Measurements from ENCODE around the gene PNPLA7. TPM values are rescaled to one million over a fixed set of nuclear protein-coding genes. Genes with fewer than 3 reads are reported as not detected.

PNPLA7 gene
- total and polyA plus RNA-seq, 2 of the 4 experiments (the other 2 are of a cell fraction) = under 0.01 to 0.89 TPM

DNA sequence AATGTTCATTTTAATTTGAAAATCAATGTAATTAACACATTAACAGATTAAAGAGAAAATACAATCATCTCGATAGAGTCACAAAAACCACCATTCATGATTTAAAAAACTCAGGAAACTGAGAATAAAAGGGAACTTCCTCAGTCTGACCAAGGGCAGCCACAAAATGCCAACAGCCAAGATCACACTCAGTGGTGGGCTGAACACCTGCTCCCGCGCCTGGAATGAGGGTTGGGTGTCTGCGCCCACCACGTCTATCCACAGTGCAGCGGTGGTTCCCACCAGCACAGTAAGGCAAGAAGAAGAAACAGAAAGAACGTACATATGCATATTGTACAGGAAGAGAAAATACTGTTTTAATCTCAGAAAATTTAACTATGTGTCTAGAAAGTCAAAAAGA is 79.4 kb downstream of the PNPLA7 start:
- Histone ChIP-seq H2AK9ac (replicated peaks; ENCODE audit: low read depth, low read length, poor library complexity) (no peak overlapping the region), H2BK20ac (ENCODE audit: low read depth, low read length) (no peak overlapping the region), H3K27me3 (ENCODE audit: control insufficient read depth, insufficient read depth, low read length) (peaks cover 14% of the 10 kb centered on the region), H4K8ac (ENCODE audit: low read depth in 2 of 2, low read length in 2 of 2) (no peak overlapping the region), H3K23ac (ENCODE audit: low read depth, low read length) (no peak overlapping the region), H3K27ac (ENCODE audit: insufficient read depth, low read length) (no peak overlapping the region), H3K14ac (replicated peaks; ENCODE audit: low read depth, low read length) (no peak overlapping the region), H3K9me1 (ENCODE audit: insufficient read depth, low read length) (no peaks in the 10 kb centered on the region), H2BK120ac (ENCODE audit: low read depth, low read length) (no peak overlapping the region), H3K9me3 (ENCODE audit: control insufficient read depth, insufficient read depth, low read length) (peaks cover 6% of the 10 kb centered on the region), H3K4me3 (ENCODE audit: insufficient read depth, low read depth, low read length) (no peak overlapping the region), H3K4ac (ENCODE audit: low read depth, low read length) (no peak overlapping the region), H3K36me3 (ENCODE audit: control insufficient read depth, insufficient read depth, low read length) (no peaks in the 10 kb centered on the region), H3K18ac (ENCODE audit: low read depth, low read length) (no peak overlapping the region), H4K20me1 (ENCODE audit: insufficient read depth, low read length) (no peaks in the 10 kb centered on the region), H2AFZ (replicated peaks; ENCODE audit: low read length, poor library complexity) (no peak overlapping the region), H4K91ac (ENCODE audit: insufficient read depth, low read depth, low read length) (no peak overlapping the region), H2AK5ac (ENCODE audit: low read depth, low read length) (no peak overlapping the region), H4K5ac (ENCODE audit: low read depth, low read length) (no peak overlapping the region), H3K4me2 (ENCODE audit: low read depth, low read length) (no peak overlapping the region), H3K9ac (ENCODE audit: low read depth, low read length) (no peak overlapping the region), H3K56ac (ENCODE audit: extremely low read depth, insufficient read depth, low read length) (no peak overlapping the region), H2BK5ac (ENCODE audit: low read depth, low read length, poor library complexity, severe bottlenecking) (no peak overlapping the region), H2BK15ac (ENCODE audit: low read depth, low read length) (no peak overlapping the region), H3K4me1 (ENCODE audit: control insufficient read depth, insufficient read depth, low read length) (no peaks in the 10 kb centered on the region), H3K79me1 (ENCODE audit: low read depth in 1 of 2, low read length in 2 of 2) (no peaks in the 10 kb centered on the region)
- intact Hi-C loops (cut with micrococcal nuclease) (no loop called here), in situ Hi-C loops (cut with MboI; ENCODE audit: low sequenced_read_pairs) (no loop called here), dilution Hi-C loops (cut with HindIII; ENCODE audit: low sequenced_read_pairs, unreplicated experiment) (no loop called here)
- DNase-seq (no peak), ATAC-seq (ENCODE audit: low read depth) (no peak)
- CTCF ChIA-PET = no interaction called here
- POLR2A ChIA-PET (ENCODE audit: unreplicated experiment) = no interaction called here
- BruUV-seq (replicated peaks) = no TSS peak
- no CpG with 5 or more reads among the region's 7 CpGs for WGBS, 2 experiments (ENCODE audit: extremely low coverage in 2 of 2, insufficient read length in 1 of 2)
- no peak for TF ChIP-seq CEBPB (IDR thresholded peaks at IDR 0.05; ENCODE audit: low read depth, low read length)
- TF ChIP-seq, protein P1, sequence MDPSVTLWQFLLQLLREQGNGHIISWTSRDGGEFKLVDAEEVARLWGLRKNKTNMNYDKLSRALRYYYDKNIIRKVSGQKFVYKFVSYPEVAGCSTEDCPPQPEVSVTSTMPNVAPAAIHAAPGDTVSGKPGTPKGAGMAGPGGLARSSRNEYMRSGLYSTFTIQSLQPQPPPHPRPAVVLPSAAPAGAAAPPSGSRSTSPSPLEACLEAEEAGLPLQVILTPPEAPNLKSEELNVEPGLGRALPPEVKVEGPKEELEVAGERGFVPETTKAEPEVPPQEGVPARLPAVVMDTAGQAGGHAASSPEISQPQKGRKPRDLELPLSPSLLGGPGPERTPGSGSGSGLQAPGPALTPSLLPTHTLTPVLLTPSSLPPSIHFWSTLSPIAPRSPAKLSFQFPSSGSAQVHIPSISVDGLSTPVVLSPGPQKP (IDR thresholded peaks at IDR 0.05; ENCODE audit: borderline replicate concordance, low read depth, low read length) = no peak

All from IMR-90 (cell line).